Fibroblast of the conjunctiva (primary cell): ENCODE results near the gene GPATCH1.
A peak's percentile ranks its signal among the peaks of the same experiment; 100 is the strongest.
"Not testable (repeated sequence)": the region's sequence is repeated elsewhere in the genome, so short reads cannot be mapped to it uniquely, and the experiment has no call there.

Source experiments
- DNase-seq: peaks from one replicate; pipeline ENCODE4 v3.0.0-alpha.2; 2010; ENCODE audit warnings: low read depth

Gene GPATCH1

GRCh38 chr19:33080761-33081681 is at the start of gene GPATCH1:
Gene GPATCH1, plus strand, starts transcription at chr19:33081181. Its CDS starts 13 bp downstream, at chr19:33081194.
- DNase-seq = peak; percentile 41

DNA sequence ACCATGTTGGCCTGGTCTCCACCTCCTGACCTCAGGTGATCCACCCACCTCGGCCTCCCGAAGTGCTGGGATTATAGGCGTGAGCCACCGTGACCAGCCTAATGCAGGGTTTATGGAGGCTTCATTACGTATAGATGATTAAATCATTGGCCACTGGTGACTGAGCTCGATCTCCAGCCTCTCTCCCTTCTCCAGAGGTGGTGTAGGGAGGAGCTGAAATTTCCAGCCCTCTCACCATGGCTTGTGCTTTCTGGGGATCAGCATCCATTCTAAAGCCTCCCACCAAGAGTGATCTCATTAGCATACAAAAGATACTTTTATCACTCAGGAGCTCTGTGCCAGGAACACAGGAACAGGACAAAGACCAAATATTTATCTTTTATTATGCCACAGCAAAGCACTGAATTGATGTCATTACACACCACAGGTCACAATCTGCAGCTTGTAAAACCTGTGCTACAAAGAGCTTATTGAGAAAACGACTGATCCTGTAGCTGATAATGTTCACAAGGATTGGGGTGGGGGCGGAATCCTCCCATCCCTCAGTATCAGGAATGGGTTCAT is 48.7 kb upstream of the GPATCH1 start:
- DNase-seq = no peak

- DNase-seq = no peak
These were observed 45.5 kb upstream of the GPATCH1 start for GRCh38 chr19:33035461-33035860.

DNA sequence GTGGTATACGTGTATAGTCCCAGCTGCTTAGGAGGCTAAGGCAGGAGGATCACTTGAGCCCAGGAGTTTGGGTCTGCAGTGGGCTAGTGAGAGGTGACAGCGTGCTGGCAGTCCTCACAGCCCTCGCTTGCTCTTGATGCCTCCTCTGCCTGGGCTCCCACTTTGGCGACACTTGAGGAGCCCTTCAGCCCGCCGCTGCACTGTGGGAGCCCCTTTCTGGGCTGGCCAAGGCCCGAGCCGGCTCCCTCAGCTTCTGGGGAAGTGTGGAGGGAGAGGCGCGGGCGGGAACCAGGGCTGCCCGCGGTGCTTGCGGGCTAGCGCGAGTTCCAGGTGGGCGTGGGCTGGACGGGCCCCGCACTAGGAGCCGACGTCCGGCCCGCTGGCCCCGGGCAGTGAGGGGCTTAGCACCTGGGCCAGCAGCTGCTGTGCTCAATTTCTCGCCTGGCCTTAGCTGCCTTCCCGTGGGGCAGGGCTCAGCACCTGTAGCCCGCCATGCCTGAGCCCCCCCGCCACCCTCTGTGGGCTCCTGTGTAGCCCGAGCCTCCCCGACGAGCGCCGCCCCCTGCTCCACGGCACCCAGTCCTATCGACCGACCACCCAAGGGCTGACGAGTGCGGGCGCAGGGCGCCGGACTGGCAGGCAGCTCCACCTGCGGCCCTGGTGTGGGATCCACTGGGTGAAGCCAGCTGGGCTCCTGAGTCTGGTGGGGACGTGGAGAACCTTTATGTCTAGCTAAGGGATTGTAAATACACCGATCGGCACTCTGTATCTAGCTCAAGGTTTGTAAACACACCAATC is 44.4 kb upstream of the GPATCH1 start:
- not testable (repeated sequence) for DNase-seq

- DNase-seq = not testable (repeated sequence)
These were observed 43.6 kb upstream of the GPATCH1 start for GRCh38 chr19:33037168-33038025.

- no peak for DNase-seq
These were observed 41.8 kb upstream of the GPATCH1 start for GRCh38 chr19:33039108-33039599.

- no peak for DNase-seq
These were observed 41.2 kb upstream of the GPATCH1 start for GRCh38 chr19:33039815-33040214.

DNA sequence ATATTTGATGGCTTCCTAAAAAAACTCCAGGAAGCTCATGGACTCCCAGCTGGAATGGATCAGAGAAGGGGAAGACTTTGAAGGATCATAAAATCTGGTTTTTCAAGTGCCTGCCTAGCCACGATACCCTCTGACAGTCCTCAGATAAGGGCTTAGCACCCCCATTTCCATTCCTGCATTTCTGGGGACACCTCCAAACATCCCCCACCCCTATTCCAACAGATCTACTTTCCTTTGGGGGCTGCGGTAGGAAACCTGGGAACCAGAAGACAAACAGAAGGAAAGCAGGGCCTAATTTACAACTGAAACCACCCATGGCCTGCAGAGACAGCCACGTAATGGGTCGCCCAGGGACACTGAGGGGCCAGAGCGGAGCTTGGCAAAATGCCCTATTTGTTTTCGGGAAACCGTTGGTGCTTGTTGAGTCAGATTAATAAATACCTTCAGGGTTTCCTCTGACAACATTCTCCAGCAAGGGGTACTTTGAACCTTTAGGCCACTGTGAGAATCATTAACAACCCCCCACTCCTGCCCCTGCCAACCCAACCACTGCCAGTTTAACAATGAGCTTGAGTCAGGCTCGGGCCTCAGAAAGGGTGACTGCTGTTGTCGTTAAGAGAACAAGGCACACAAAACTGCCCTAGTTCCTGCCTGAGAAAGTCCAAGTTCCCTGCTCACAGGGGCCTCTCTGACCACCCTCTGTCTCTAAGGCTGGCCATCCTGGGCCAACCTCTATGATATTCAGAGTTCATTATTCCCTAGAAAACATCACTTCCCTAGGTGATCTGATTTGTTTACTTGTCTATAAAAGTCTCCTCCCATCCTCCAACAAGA is 39.8 kb upstream of the GPATCH1 start:
- DNase-seq = no peak

GRCh38 chr19:33041828-33042160 is 39.2 kb upstream of the GPATCH1 start:
- not testable (repeated sequence) for DNase-seq

- no peak for DNase-seq
These were observed 33.6 kb upstream of the GPATCH1 start for GRCh38 chr19:33047422-33047821.

GRCh38 chr19:33048806-33049676 is 31.9 kb upstream of the GPATCH1 start:
- DNase-seq = no peak

DNA sequence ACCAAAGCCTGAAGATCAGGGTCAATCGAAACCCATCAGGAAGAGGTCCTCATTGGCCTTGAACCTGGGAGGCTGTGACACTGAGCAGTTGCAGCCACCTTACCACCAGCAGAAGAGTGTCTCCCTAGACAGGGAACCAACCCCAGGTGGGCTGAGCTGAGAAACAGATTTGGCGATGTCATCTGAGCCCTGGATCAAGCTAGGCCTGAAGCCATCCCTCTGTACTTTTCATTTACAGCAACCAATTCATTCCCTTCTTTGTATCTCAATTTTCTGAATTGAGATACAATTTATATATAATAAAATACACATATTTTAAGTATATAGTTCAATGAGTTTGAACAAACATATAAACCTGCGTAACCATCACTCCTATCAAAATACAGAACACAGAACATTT is 30.9 kb upstream of the GPATCH1 start:
- no peak for DNase-seq

DNA sequence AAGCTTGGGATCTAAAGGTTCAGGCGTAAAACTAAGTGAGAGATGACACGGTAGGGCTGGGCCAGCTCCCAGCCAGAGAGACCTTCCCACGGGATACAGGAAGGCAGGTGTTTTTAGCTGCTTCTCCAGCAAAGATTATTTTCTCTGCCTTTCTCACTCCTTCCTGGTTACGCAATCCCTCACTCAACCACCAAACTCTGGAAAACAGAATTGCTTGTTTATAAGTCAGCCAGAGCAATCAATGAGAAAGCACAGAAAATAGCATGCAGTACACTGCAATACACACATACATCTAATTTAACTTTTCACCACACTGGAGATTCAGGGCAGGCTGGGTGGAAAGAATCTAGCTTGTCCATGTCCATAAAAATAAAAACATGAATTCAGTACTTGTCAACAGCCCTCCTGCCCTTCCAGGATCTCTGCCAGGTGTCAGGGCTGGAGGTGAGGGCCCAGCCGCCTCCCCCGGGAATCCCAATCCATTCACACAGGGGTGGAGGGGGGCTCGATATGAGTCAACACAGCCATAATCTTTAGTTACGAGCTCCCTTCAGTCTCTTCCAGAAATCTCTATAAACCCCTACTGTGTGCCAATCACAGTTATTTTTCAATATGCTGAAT is 28.5 kb upstream of the GPATCH1 start:
- no peak for DNase-seq

GRCh38 chr19:33054623-33055022 is 26.4 kb upstream of the GPATCH1 start:
- DNase-seq = no peak

DNA sequence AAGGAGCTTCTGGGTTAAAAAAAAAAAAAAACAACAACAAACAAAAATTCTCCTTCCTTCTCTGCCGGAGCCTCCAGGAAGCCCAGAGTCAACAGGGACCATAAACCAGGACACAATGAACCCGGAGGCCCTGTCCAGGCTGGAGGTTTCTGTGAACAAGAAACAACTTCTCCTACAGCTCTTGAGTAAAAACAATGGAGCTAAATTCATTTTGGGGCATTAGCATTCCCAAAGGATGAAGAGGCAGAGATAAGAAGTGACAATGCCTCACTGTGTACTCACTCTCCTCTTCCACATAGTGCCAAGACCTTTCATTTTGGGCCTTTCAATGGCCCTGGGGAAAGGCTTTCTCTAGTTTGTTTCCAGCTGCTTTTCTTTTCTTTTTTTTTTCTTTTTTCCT is 25.3 kb upstream of the GPATCH1 start:
- no peak for DNase-seq

- no peak for DNase-seq
These were observed 20.4 kb upstream of the GPATCH1 start for GRCh38 chr19:33060586-33060985.

- DNase-seq = no peak
These were observed 18.1 kb upstream of the GPATCH1 start for GRCh38 chr19:33062902-33063301.

DNA sequence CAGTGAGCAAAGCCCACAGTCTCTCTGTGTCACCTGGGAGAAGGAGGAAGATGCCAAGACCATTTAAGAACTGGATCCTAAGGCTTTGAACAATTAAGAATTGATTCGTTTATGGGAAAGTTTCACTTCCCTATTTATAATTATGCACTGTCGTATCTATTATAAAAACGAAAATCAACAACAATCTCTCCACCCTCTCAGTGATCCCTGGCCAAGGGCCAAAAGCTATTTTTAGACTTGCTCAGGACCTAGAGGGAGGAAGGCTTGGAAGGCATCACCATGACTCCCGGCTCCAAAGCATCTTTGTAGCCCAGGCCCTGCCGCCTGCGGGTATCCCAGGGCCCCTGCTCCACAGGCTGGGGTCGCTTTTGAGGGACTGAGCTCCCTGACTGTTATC is 17.6 kb upstream of the GPATCH1 start:
- no peak for DNase-seq

DNA sequence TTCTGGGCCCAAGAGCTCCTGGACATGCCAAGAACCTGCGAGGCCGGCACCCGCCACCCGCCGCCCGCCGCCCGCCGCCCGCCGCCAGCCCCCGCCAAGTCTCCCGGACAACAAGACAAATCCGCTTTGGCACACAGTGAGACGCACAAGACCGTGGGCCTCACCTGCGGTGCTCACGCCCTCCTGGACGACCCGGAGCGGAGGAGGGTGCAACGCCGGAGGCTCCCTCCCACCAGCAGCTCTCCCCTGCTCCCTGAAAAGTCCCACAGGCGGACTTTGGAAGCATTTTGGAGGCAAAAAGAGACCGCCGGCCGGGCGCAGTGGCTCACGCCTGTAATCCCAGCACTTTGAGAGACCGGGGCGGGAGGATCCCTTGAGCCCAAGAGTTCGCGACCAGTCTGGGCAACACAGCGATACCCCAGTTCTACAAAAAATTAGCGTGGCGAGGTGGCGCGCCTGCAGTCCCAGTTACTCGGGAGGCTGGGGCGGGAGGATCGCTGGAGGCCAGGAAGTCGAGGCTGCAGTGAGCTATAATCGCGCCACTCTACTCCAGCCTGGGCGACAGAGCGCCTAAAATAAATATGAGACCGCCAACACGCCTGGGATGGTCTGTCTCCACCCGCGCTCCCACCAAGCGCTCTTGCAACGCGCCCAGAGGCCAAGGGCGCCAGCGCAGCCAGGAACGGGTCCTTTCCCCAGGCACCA is 17.1 kb upstream of the GPATCH1 start:
- DNase-seq = no peak
